ENCODE measurements around the gene THAP8. TPM values are rescaled to one million over a fixed set of nuclear protein-coding genes. Genes with fewer than 3 reads are reported as not detected.

THAP8 gene
- polyA plus RNA-seq, 2 of the 4 experiments (the other 2 are of a cell fraction): 3.1 to 7.5 TPM

DNA sequence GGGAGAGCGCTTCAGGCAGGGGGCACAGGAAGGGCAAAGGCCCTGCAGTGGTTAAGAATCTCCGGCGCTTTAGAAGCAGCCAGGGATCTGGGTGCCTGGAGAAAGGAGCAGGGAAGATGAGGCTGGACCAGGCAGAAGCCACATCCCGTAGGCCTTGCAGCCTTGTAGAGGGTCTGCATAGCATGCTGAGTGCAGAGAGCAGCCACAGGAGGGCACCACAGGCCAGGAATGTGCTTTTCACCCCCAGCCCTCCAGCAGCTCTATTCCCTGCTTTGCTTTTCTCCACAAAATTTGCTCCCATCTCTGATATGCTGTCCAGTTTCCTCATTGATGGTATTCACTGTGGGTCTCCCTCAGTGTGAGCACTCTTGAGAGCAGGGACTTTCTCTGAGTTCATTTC, 6.3 kb upstream of the THAP8 start:
- CTCF ChIA-PET: interaction anchor here (0.6 to 11.9 kb wide), 48 partner anchors 7 to 747 kb away, joined by 3 to 157 read pairs (median 5); partner anchors contain the start of genes OVOL3, POLR2I, SYNE4 and TBCB
- WGBS (ENCODE audit: missing lambda C conversion rate): 78% methylated on average over 4 of the region's 4 CpGs
- peak; percentile 84 to 90 for ATAC-seq

DNA sequence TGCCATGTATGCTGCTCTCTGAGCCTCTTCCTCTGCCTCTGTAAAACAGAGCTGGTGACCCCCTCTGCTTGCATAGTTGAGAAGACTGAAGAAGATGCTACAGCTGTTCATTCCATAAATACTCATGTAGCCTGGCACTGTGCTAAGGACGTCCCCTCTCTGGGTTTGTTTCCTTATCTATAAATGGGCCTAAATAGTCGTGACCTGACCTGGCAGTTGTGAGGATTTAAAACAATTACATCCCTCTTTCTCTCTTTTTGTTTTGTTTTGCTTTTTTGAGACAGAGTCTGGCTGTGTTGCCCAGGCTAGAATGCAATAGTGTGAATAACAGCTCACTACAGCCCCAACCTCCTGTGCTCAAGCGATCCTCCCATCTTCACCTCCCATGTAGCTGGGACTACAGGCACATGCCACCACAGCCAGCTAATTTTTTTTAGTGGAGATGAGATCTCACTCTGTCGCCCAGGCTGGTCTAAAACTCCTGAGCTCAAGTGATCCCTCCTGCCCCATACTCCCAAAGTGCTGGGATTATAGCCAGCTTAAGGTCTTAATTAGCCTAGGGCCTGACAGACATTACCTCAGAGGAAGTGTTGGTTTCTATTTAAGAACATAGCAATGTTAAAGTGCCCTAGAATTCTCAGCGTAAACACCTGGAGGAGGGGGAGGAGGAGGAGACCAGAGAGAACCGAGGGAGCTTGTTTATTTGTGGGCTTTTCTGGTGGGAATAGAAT, 5.3 kb upstream of the THAP8 start:
- Histone ChIP-seq H3K4me2 (no peak overlapping the region), H3K9me3 (no peaks in the 10 kb centered on the region), H3K4me1 (peaks cover 16% of the 10 kb centered on the region), H3K27ac (no peak overlapping the region), H3K4me3 (no peak overlapping the region)
- WGBS (ENCODE audit: missing lambda C conversion rate): 88% methylated on average over 6 of the region's 6 CpGs
- FAIRE-seq (no peak), ATAC-seq (no peak), DNase-seq (ENCODE audit: low read depth in 1 of 2, low spot score in 1 of 2) (no peak)
- ChIA-PET POLR2A (interaction anchor here (1.6 kb wide), 1 partner anchor 56 kb away, joined by 10 read pairs; the partner anchor contains the start of genes POLR2I and TBCB), CTCF (interaction anchor here (0.5 to 11.9 kb wide), 23 partner anchors 8 to 1788 kb away, joined by 3 to 157 read pairs (median 8); partner anchors contain the start of genes ALKBH6, OVOL3, POLR2I and TBCB)
- no peak for TF ChIP-seq HOXB5 (CRISPR knock-in tag; IDR thresholded peaks at IDR 0.05)
- TF ChIP-seq FOSL2 (IDR thresholded peaks at IDR 0.05): no peak
- no peak for TF ChIP-seq FOSL2 (CRISPR knock-in tag; IDR thresholded peaks at IDR 0.05)
- no peak for TF ChIP-seq ZFP36 (IDR thresholded peaks at IDR 0.05; ENCODE audit: borderline replicate concordance, partially characterized antibody)
- TF ChIP-seq, protein P1, sequence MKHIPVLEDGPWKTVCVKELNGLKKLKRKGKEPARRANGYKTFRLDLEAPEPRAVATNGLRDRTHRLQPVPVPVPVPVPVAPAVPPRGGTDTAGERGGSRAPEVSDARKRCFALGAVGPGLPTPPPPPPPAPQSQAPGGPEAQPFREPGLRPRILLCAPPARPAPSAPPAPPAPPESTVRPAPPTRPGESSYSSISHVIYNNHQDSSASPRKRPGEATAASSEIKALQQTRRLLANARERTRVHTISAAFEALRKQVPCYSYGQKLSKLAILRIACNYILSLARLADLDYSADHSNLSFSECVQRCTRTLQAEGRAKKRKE (CRISPR knock-in tag; IDR thresholded peaks at IDR 0.05; ENCODE audit: low read depth): no peak
- TF ChIP-seq NFE2L2 (conservative IDR thresholded peaks at IDR 0.05; ENCODE audit: low read length): no peak
- TF ChIP-seq CHD4 (IDR thresholded peaks at IDR 0.05; ENCODE audit: borderline replicate concordance): no peak
- TF ChIP-seq, protein P2, sequence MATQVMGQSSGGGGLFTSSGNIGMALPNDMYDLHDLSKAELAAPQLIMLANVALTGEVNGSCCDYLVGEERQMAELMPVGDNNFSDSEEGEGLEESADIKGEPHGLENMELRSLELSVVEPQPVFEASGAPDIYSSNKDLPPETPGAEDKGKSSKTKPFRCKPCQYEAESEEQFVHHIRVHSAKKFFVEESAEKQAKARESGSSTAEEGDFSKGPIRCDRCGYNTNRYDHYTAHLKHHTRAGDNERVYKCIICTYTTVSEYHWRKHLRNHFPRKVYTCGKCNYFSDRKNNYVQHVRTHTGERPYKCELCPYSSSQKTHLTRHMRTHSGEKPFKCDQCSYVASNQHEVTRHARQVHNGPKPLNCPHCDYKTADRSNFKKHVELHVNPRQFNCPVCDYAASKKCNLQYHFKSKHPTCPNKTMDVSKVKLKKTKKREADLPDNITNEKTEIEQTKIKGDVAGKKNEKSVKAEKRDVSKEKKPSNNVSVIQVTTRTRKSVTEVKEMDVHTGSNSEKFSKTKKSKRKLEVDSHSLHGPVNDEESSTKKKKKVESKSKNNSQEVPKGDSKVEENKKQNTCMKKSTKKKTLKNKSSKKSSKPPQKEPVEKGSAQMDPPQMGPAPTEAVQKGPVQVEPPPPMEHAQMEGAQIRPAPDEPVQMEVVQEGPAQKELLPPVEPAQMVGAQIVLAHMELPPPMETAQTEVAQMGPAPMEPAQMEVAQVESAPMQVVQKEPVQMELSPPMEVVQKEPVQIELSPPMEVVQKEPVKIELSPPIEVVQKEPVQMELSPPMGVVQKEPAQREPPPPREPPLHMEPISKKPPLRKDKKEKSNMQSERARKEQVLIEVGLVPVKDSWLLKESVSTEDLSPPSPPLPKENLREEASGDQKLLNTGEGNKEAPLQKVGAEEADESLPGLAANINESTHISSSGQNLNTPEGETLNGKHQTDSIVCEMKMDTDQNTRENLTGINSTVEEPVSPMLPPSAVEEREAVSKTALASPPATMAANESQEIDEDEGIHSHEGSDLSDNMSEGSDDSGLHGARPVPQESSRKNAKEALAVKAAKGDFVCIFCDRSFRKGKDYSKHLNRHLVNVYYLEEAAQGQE (IDR thresholded peaks at IDR 0.05): no peak
- TF ChIP-seq POLR2AphosphoS2 (conservative IDR thresholded peaks at IDR 0.05; ENCODE audit: low read length): no peak
- TF ChIP-seq FOXS1 (CRISPR knock-in tag; IDR thresholded peaks at IDR 0.05): no peak
- TF ChIP-seq KDM1A (IDR thresholded peaks at IDR 0.05; ENCODE audit: low read depth): no peak
- TF ChIP-seq TFCP2L1 (CRISPR knock-in tag; IDR thresholded peaks at IDR 0.05): no peak
- no peak for TF ChIP-seq POLR2A (IDR thresholded peaks at IDR 0.05; ENCODE audit: low read length)
- TF ChIP-seq RARB (CRISPR knock-in tag; IDR thresholded peaks at IDR 0.05): no peak
- no peak for TF ChIP-seq RAD21 (conservative IDR thresholded peaks at IDR 0.05 in 1 of 2, IDR thresholded peaks at IDR 0.05 in 1 of 2)
- no peak for TF ChIP-seq HOXA7 (CRISPR knock-in tag; IDR thresholded peaks at IDR 0.05)

More for the DNA sequence above, 6.3 kb upstream of the THAP8 start:
- H3K9me3 ChIP-seq: no peaks in the 10 kb centered on the region
- FAIRE-seq (no peak), DNase-seq (ENCODE audit: low read depth in 1 of 2, low spot score in 1 of 2) (peak; percentile 68 to 90)
- no peak overlapping the region for H3K27ac ChIP-seq
- TF ChIP-seq, protein P3, sequence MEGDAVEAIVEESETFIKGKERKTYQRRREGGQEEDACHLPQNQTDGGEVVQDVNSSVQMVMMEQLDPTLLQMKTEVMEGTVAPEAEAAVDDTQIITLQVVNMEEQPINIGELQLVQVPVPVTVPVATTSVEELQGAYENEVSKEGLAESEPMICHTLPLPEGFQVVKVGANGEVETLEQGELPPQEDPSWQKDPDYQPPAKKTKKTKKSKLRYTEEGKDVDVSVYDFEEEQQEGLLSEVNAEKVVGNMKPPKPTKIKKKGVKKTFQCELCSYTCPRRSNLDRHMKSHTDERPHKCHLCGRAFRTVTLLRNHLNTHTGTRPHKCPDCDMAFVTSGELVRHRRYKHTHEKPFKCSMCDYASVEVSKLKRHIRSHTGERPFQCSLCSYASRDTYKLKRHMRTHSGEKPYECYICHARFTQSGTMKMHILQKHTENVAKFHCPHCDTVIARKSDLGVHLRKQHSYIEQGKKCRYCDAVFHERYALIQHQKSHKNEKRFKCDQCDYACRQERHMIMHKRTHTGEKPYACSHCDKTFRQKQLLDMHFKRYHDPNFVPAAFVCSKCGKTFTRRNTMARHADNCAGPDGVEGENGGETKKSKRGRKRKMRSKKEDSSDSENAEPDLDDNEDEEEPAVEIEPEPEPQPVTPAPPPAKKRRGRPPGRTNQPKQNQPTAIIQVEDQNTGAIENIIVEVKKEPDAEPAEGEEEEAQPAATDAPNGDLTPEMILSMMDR (IDR thresholded peaks at IDR 0.05): peak; percentile 77
- TF ChIP-seq NR3C1 (IDR thresholded peaks at IDR 0.05) (no peak), KDM1A (IDR thresholded peaks at IDR 0.05; ENCODE audit: low read depth) (no peak), SMC3 (IDR thresholded peaks at IDR 0.05) (peak; percentile 54; the same call in 2 of the 3 replicates), HOXA7 (CRISPR knock-in tag; IDR thresholded peaks at IDR 0.05) (no peak), FOSL2 (IDR thresholded peaks at IDR 0.05) (no peak), FOSL2 (CRISPR knock-in tag; IDR thresholded peaks at IDR 0.05) (no peak), CEBPB (IDR thresholded peaks at IDR 0.05) (no peak), HDAC2 (IDR thresholded peaks at IDR 0.05) (no peak), RAD21 (conservative IDR thresholded peaks at IDR 0.05 in 1 of 2, IDR thresholded peaks at IDR 0.05 in 1 of 2) (peak; percentile 80 to 84), NPAS2 (CRISPR knock-in tag; IDR thresholded peaks at IDR 0.05; ENCODE audit: borderline replicate concordance) (no peak)
- TF ChIP-seq, protein P4, sequence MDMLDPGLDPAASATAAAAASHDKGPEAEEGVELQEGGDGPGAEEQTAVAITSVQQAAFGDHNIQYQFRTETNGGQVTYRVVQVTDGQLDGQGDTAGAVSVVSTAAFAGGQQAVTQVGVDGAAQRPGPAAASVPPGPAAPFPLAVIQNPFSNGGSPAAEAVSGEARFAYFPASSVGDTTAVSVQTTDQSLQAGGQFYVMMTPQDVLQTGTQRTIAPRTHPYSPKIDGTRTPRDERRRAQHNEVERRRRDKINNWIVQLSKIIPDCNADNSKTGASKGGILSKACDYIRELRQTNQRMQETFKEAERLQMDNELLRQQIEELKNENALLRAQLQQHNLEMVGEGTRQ (IDR thresholded peaks at IDR 0.05): no peak
- TF ChIP-seq, protein P5, sequence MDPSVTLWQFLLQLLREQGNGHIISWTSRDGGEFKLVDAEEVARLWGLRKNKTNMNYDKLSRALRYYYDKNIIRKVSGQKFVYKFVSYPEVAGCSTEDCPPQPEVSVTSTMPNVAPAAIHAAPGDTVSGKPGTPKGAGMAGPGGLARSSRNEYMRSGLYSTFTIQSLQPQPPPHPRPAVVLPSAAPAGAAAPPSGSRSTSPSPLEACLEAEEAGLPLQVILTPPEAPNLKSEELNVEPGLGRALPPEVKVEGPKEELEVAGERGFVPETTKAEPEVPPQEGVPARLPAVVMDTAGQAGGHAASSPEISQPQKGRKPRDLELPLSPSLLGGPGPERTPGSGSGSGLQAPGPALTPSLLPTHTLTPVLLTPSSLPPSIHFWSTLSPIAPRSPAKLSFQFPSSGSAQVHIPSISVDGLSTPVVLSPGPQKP (IDR thresholded peaks at IDR 0.05; ENCODE audit: low read depth, low read length): no peak
- TF ChIP-seq, protein P6, sequence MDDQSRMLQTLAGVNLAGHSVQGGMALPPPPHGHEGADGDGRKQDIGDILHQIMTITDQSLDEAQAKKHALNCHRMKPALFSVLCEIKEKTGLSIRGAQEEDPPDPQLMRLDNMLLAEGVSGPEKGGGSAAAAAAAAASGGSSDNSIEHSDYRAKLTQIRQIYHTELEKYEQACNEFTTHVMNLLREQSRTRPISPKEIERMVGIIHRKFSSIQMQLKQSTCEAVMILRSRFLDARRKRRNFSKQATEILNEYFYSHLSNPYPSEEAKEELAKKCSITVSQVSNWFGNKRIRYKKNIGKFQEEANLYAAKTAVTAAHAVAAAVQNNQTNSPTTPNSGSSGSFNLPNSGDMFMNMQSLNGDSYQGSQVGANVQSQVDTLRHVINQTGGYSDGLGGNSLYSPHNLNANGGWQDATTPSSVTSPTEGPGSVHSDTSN (IDR thresholded peaks at IDR 0.05): no peak
- POLR2A ChIA-PET: interaction anchor here (1.9 kb wide), 1 partner anchor 54 kb away, joined by 14 read pairs; the partner anchor contains the start of genes POLR2I and TBCB
- H3K4me1 ChIP-seq: peaks cover 15% of the 10 kb centered on the region
- no peak overlapping the region for H3K4me3 ChIP-seq
- no peak overlapping the region for H3K4me2 ChIP-seq

Data from A549 (cell line).